SK-N-MC (cell line): Measurements from ENCODE around the gene KIAA0513.

Experiments
- DNase-seq: peaks from one replicate; pipeline ENCODE4 v3.0.0-alpha.2; 2011; ENCODE audit warnings: low read depth, low spot score
- H3K27ac ChIP-seq: fragments of 200-600 bp; sonication (generic); 2 replicates; pipeline ENCODE4 v1.5.1; 2016; ENCODE audit warnings: mixed run types
- H3K36me3 ChIP-seq: fragments of 200-600 bp; sonication (generic); 2 replicates; pipeline ENCODE4 v1.6.1; 2017; ENCODE audit warnings: antibody characterized with exemption, low read length, mixed read lengths; ENCODE audit not compliant: insufficient read depth
- H3K4me3 ChIP-seq: fragments of 200-600 bp; sonication (generic); 2 replicates; pipeline ENCODE4 v1.5.1; 2016
- H3K9ac ChIP-seq: fragments of 200-600 bp; sonication (generic); 2 replicates; pipeline ENCODE4 v1.8.0; 2017; ENCODE audit warnings: mixed run types, mixed read lengths; ENCODE audit not compliant: insufficient read length
- H3K9me3 ChIP-seq: fragments of 200-600 bp; sonication (generic); 2 replicates; pipeline ENCODE4 v1.6.1; 2017; ENCODE audit warnings: low read depth, mild to moderate bottlenecking, antibody characterized with exemption, low read length, moderate library complexity, mixed read lengths
- EZH2 ChIP-seq: fragments of 200-600 bp; sonication (generic); IDR thresholded peaks from one replicate; pipeline ENCODE4 v1.6.1; 2017; ENCODE audit warnings: antibody characterized with exemption
- FOXP2 ChIP-seq: optimal IDR thresholded peaks from 2 replicates; pipeline ENCODE3; 2011; ENCODE audit warnings: mild to moderate bottlenecking, moderate library complexity; ENCODE audit not compliant: insufficient read depth; ENCODE audit errors: extremely low read length, control extremely low read depth
- POLR2AphosphoS5 ChIP-seq: IDR thresholded peaks from 2 replicates; pipeline ENCODE4 v1.6.1; 2012; ENCODE audit warnings: mild to moderate bottlenecking, low read depth, low read length, borderline replicate concordance

The KIAA0513 gene

GRCh38 chr16:85093705-85094104, 66.1 kb downstream of the KIAA0513 start:
- DNase-seq: no peak
- Histone ChIP-seq H3K9ac (no peak overlapping the region), H3K4me3 (no peak overlapping the region), H3K27ac (no peak overlapping the region), H3K9me3 (no peaks in the 10 kb centered on the region), H3K36me3 (no peaks in the 10 kb centered on the region)
- TF ChIP-seq POLR2AphosphoS5 (no peak), EZH2 (no peak), FOXP2 (no peak)

- H3K27ac ChIP-seq: no peak overlapping the region
- H3K4me3 ChIP-seq: no peak overlapping the region
- H3K36me3 ChIP-seq: no peaks in the 10 kb centered on the region
- DNase-seq: no peak
- TF ChIP-seq POLR2AphosphoS5 (no peak), EZH2 (no peak), FOXP2 (no peak)
- no peak overlapping the region for H3K9ac ChIP-seq
- no peaks in the 10 kb centered on the region for H3K9me3 ChIP-seq
Observed at GRCh38 chr16:85094176-85094805, 66.7 kb downstream of the KIAA0513 start.

GRCh38 chr16:85094812-85095211, 67.2 kb downstream of the KIAA0513 start:
- Histone ChIP-seq H3K27ac (no peak overlapping the region), H3K4me3 (no peak overlapping the region), H3K36me3 (no peaks in the 10 kb centered on the region), H3K9me3 (no peaks in the 10 kb centered on the region), H3K9ac (no peak overlapping the region)
- DNase-seq: no peak
- TF ChIP-seq EZH2: no peak
- no peak for TF ChIP-seq POLR2AphosphoS5
- no peak for TF ChIP-seq FOXP2

- H3K4me3 ChIP-seq: no peak overlapping the region
Observed at GRCh38 chr16:85096921-85097320, 69.3 kb downstream of the KIAA0513 start.

GRCh38 chr16:85098565-85098964, 71.0 kb downstream of the KIAA0513 start:
- TF ChIP-seq EZH2: no peak
- DNase-seq: no peak
- Histone ChIP-seq H3K27ac (no peak overlapping the region), H3K9me3 (no peaks in the 10 kb centered on the region), H3K36me3 (no peaks in the 10 kb centered on the region), H3K9ac (no peak overlapping the region), H3K4me3 (no peak overlapping the region)

More at GRCh38 chr16:85096921-85097320, 69.3 kb downstream of the KIAA0513 start:
- Histone ChIP-seq H3K27ac (no peak overlapping the region), H3K9ac (no peak overlapping the region), H3K9me3 (no peaks in the 10 kb centered on the region), H3K36me3 (no peaks in the 10 kb centered on the region)
- TF ChIP-seq EZH2: no peak
- TF ChIP-seq POLR2AphosphoS5: no peak
- no peak for TF ChIP-seq FOXP2
- DNase-seq: no peak

- Histone ChIP-seq H3K4me3 (no peak overlapping the region), H3K9ac (no peak overlapping the region), H3K36me3 (no peaks in the 10 kb centered on the region), H3K27ac (no peak overlapping the region), H3K9me3 (no peaks in the 10 kb centered on the region)
- no peak for TF ChIP-seq POLR2AphosphoS5
- no peak for TF ChIP-seq FOXP2
- TF ChIP-seq EZH2: no peak
- DNase-seq: no peak
Observed at GRCh38 chr16:85100265-85100664, 72.7 kb downstream of the KIAA0513 start.

- no peaks in the 10 kb centered on the region for H3K9me3 ChIP-seq
- H3K36me3 ChIP-seq: no peaks in the 10 kb centered on the region
- no peak overlapping the region for H3K9ac ChIP-seq
- TF ChIP-seq POLR2AphosphoS5 (no peak), FOXP2 (no peak), EZH2 (no peak)
- no peak overlapping the region for H3K27ac ChIP-seq
- no peak overlapping the region for H3K4me3 ChIP-seq
- no peak for DNase-seq
Observed at GRCh38 chr16:85101956-85102630, 74.5 kb downstream of the KIAA0513 start.

GRCh38 chr16:85103114-85104079, 75.8 kb downstream of the KIAA0513 start:
- Histone ChIP-seq H3K9me3 (no peaks in the 10 kb centered on the region), H3K4me3 (no peak overlapping the region), H3K27ac (no peak overlapping the region), H3K36me3 (no peaks in the 10 kb centered on the region), H3K9ac (no peak overlapping the region)
- TF ChIP-seq POLR2AphosphoS5 (no peak), EZH2 (no peak), FOXP2 (no peak)
- no peak for DNase-seq
